Chondrocyte (in vitro differentiated cells): ENCODE measurements around the gene ARMC12. TPM values are rescaled to one million over a fixed set of nuclear protein-coding genes. Genes with fewer than 3 reads are reported as not detected.

Source experiments
- DNase-seq: peaks from one replicate; pipeline ENCODE4 v3.0.0; 2021; ENCODE audit warnings: mixed read lengths, low spot score
- H3K27ac Mint-ChIP-seq: one replicate; pipeline ENCODE4 v1.8.0; 2021; ENCODE audit warnings: mild to moderate bottlenecking, moderate library complexity, mixed read lengths; ENCODE audit not compliant: unreplicated experiment
- H3K27me3 Mint-ChIP-seq: 2 replicates; pipeline ENCODE4 v1.8.0; 2021; ENCODE audit warnings: low read depth, mixed read lengths
- H3K36me3 Mint-ChIP-seq: 2 replicates; pipeline ENCODE4 v1.8.0; 2021; ENCODE audit warnings: low read depth, mixed read lengths
- H3K4me1 Mint-ChIP-seq: 2 replicates; pipeline ENCODE4 v1.8.0; 2021; ENCODE audit warnings: low read depth, mild to moderate bottlenecking, mixed read lengths
- H3K4me3 Mint-ChIP-seq: one replicate; pipeline ENCODE4 v1.8.0; 2021; ENCODE audit warnings: mild to moderate bottlenecking, moderate library complexity, mixed read lengths; ENCODE audit not compliant: unreplicated experiment
- H3K9me3 Mint-ChIP-seq: 2 replicates; pipeline ENCODE4 v1.8.0; 2021; ENCODE audit warnings: low read depth, mixed read lengths
- total RNA-seq: library from RNA; stranded (reverse); gene quantifications from 3 replicates; pipeline ENCODE4 v1.2.1, GENCODE V29; 2021
- TF ChIP-seq, protein P1 (sequence below): fragments of 200-600 bp; sonication (generic); IDR thresholded peaks from 2 replicates; pipeline ENCODE4 v1.5.0; 2021; ENCODE audit warnings: antibody characterized with exemption, mild to moderate bottlenecking, moderate library complexity

Gene ARMC12
- total RNA-seq, 1 donor from 2014 or later, result 1.9 TPM

DNA sequence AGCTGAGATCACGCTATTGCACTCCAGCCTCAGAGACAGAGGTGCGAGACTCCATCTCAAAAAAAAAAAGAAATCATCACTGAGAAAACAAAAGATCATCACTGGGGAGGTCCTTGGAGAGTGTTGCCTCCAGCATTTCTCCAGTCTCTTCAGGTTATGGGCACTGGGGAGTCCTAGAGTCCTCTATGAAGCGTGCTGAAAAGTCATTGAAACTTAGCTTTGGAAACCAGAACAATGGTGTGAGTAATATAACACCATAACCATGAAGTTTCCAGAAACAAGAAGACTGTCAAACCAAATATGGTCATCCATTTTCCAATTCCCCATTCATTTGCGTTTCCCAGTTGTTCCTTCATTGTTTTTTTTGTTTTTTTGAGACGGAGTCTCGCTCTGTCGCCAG lies 13.7 kb downstream of the ARMC12 start:
- Mint-ChIP-seq H3K27ac (no peak overlapping the region), H3K27me3 (peaks cover 4% of the 10 kb centered on the region), H3K9me3 (peaks cover 7% of the 10 kb centered on the region), H3K36me3 (peaks cover 3% of the 10 kb centered on the region), H3K4me1 (peaks cover 8% of the 10 kb centered on the region), H3K4me3 (no peak overlapping the region)
- DNase-seq, result no peak
- TF ChIP-seq, protein P1, sequence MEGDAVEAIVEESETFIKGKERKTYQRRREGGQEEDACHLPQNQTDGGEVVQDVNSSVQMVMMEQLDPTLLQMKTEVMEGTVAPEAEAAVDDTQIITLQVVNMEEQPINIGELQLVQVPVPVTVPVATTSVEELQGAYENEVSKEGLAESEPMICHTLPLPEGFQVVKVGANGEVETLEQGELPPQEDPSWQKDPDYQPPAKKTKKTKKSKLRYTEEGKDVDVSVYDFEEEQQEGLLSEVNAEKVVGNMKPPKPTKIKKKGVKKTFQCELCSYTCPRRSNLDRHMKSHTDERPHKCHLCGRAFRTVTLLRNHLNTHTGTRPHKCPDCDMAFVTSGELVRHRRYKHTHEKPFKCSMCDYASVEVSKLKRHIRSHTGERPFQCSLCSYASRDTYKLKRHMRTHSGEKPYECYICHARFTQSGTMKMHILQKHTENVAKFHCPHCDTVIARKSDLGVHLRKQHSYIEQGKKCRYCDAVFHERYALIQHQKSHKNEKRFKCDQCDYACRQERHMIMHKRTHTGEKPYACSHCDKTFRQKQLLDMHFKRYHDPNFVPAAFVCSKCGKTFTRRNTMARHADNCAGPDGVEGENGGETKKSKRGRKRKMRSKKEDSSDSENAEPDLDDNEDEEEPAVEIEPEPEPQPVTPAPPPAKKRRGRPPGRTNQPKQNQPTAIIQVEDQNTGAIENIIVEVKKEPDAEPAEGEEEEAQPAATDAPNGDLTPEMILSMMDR, result no peak

DNA sequence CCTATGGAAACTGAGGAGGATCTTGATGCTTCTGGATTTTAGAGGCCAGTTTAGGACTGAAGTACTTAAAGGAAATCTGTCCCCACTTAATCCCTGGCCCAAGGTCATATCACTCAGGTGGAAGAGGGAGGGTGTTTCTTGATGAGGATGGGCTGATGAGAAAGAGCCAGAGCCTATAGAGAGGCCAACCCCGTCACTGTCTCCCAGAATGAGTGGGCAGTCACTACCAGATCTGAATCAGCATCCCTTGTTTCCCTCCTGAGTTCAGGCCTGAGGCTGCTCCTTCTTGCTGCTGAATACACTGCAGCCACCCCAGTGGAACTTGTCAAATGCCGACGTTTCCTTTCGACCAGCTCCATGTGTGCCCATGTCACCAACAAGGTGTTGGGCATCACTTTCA lies 14.8 kb downstream of the ARMC12 start:
- H3K27me3 Mint-ChIP-seq, result peaks cover 1% of the 10 kb centered on the region
- peaks cover 3% of the 10 kb centered on the region for H3K36me3 Mint-ChIP-seq
- H3K4me3 Mint-ChIP-seq, result no peak overlapping the region
- peaks cover 7% of the 10 kb centered on the region for H3K9me3 Mint-ChIP-seq
- no peak overlapping the region for H3K27ac Mint-ChIP-seq
- peaks cover 8% of the 10 kb centered on the region for H3K4me1 Mint-ChIP-seq
- no peak for DNase-seq
- TF ChIP-seq, protein P1, result no peak

DNA sequence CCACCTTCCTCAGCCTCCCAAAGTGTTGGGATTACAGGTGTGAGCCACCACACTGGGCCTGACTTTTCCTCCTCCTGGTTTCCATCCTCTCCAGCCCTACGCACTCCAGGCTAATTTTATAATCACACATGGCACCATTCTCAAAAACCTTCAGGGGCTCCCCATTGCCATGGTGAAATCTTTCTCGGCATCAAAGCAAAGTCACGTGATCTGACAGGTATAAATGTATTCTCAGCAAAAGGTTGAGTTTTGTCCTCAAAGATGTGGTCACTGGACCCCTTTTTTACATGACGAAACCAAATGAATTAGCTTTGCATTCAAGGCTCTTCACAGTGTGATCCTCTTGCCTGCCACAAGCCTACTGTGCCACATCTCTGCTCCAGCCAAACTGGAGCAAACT lies 15.5 kb downstream of the ARMC12 start:
- no peak overlapping the region for H3K4me3 Mint-ChIP-seq
- H3K9me3 Mint-ChIP-seq, result peaks cover 7% of the 10 kb centered on the region
- peaks cover 3% of the 10 kb centered on the region for H3K36me3 Mint-ChIP-seq
- TF ChIP-seq, protein P1, result no peak
- H3K4me1 Mint-ChIP-seq, result peaks cover 8% of the 10 kb centered on the region
- no peak for DNase-seq
- H3K27me3 Mint-ChIP-seq, result peaks cover 1% of the 10 kb centered on the region
- no peak overlapping the region for H3K27ac Mint-ChIP-seq

DNA sequence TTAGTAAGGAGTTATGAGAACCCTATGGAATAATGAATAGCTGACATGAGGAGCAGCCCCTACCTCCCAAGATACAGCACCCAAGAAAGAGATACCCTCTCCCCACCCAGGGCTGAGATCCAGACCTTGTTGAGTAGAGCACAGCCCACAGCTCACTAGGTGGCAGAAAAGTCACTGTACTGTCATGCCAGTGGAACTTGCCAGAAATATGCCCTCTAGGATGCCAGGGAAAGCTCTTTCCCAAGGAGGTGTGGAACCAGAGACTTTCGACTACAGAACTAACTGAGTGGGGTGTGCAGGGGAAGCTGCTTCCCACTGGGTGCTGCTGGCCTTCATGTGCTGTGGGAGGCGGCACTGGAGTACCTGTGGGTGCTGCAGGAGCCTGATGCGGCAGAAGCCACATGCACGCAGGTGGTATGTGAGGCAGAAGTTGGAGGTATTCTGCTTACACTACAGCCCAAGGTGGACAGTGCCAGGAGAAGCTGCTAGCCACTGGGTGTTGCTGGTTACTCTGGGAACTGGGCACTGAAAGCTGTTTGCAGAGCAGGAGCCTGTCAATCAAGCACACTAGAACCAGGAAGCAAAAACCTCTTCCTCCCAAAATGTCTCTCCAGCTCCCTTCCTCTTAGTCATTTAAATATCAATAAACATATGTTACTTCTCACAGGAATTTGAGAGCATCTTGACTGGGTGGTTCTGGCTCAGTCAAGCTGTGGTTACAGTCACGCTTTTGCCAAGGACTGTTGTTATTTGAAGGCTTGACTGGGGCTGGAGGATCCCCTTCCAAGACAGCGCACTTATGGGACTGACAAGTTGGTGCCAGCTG lies 17.8 kb downstream of the ARMC12 start:
- no peaks in the 10 kb centered on the region for H3K9me3 Mint-ChIP-seq
- TF ChIP-seq, protein P1, result peak; percentile 41
- H3K27me3 Mint-ChIP-seq, result peaks cover 3% of the 10 kb centered on the region
- H3K4me3 Mint-ChIP-seq, result no peak overlapping the region
- peaks cover 8% of the 10 kb centered on the region for H3K4me1 Mint-ChIP-seq
- no peak for DNase-seq
- H3K36me3 Mint-ChIP-seq, result no peaks in the 10 kb centered on the region
- no peak overlapping the region for H3K27ac Mint-ChIP-seq

DNA sequence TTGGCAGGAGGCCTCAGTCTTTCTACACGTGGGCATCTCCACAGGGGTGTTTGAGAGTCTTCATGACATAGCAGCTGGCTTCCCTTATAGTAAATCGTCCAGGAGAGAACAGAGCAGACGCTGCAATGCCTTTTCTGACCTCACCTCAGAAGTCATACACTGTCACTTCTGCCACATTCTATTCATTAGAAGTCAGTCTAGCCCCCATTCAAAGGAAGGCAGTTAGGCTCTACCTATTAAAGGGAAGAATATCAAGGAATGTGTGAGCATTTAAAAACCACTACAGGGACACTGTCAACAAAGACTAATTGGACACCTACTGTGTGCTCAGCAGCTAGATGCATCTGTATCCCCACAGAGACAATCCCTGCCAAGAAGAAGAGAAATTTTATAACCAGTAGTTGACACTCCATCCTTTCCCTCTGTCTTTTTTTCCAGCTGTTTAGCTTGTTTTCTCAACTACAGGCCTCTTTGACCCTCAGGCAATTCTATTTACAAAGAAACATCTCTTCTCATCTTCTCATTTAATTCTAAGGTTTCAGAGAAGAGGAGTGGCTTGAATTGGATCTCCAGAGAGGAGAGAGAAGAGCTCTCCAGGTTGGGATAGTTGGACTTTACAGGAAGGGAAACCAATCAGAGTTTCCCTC lies 18.6 kb downstream of the ARMC12 start:
- no peak for DNase-seq
- TF ChIP-seq, protein P1, result no peak
- no peak overlapping the region for H3K4me3 Mint-ChIP-seq
- H3K4me1 Mint-ChIP-seq, result peaks cover 8% of the 10 kb centered on the region
- no peaks in the 10 kb centered on the region for H3K9me3 Mint-ChIP-seq
- H3K27me3 Mint-ChIP-seq, result peaks cover 6% of the 10 kb centered on the region
- no peaks in the 10 kb centered on the region for H3K36me3 Mint-ChIP-seq
- H3K27ac Mint-ChIP-seq, result no peak overlapping the region
